H1 (cell line): ENCODE results near the gene LMO2. TPM values are rescaled to one million over a fixed set of nuclear protein-coding genes. Genes with fewer than 3 reads are reported as not detected.

ENCODE experiments used
- CTCF ChIA-PET: fragments of 300-600 bp; sonication (Branson Sonifier 250); formaldehyde crosslinking; loops from one replicate; lab custom pipeline; 2021; ENCODE audit not compliant: partially characterized antibody; lab: Charles Lee
- POLR2A ChIA-PET: fragments of 300-600 bp; sonication (Branson Sonifier 250); formaldehyde crosslinking; loops from one replicate; lab custom pipeline; 2021; ENCODE audit warnings: inconsistent platforms; ENCODE audit not compliant: partially characterized antibody; lab: Charles Lee
- DNase-seq, 2 experiments: peaks; one replicate each; pipeline versions ENCODE4 v3.0.0 to v3.0.0-alpha.2; 2010 to 2022; ENCODE audit warnings: low spot score in 2 of 2, low read depth in 1 of 2, mixed read lengths in 1 of 2
- FAIRE-seq: peaks from 2 replicates; lab custom pipeline; 2011; peaks lifted over from hg19 to GRCh38; lab: Jason Lieb, UNC
- H2AFZ ChIP-seq: 2 replicates; pipeline ENCODE4 v1.8.1; 2012; ENCODE audit warnings: low read length, inconsistent platforms
- H2AK5ac ChIP-seq: 2 replicates; pipeline ENCODE4 v1.6.1; 2013; ENCODE audit warnings: low read depth, low read length
- H2BK120ac ChIP-seq: replicated peaks from 2 replicates; pipeline ENCODE3; 2013; ENCODE audit warnings: low read depth, low read length, inconsistent platforms
- H2BK12ac ChIP-seq: 2 replicates; pipeline ENCODE4 v1.6.1; 2013; ENCODE audit warnings: low read depth, low read length
- H2BK15ac ChIP-seq: 2 replicates; pipeline ENCODE4 v1.6.1; 2013; ENCODE audit warnings: low read length
- H2BK20ac ChIP-seq: 2 replicates; pipeline ENCODE4 v1.6.1; 2013; ENCODE audit warnings: low read length
- H2BK5ac ChIP-seq: 2 replicates; pipeline ENCODE4 v1.6.1; 2013; ENCODE audit warnings: low read depth, low read length
- H3K14ac ChIP-seq: 2 replicates; pipeline ENCODE4 v1.6.1; 2013; ENCODE audit warnings: inconsistent platforms; ENCODE audit not compliant: insufficient read length
- H3K18ac ChIP-seq: 2 replicates; pipeline ENCODE4 v1.6.1; 2013; ENCODE audit warnings: low read length; ENCODE audit errors: extremely low read depth
- H3K23ac ChIP-seq: 2 replicates; pipeline ENCODE4 v1.6.1; 2013; ENCODE audit warnings: inconsistent platforms; ENCODE audit not compliant: insufficient read length
- H3K23me2 ChIP-seq: 2 replicates; pipeline ENCODE4 v1.6.1; 2013; ENCODE audit warnings: low read depth, low read length
- H3K27ac ChIP-seq: 2 replicates; pipeline ENCODE4 v1.6.1; 2011; ENCODE audit warnings: low read depth, low read length, inconsistent platforms
- H3K27me3 ChIP-seq, 4 experiments: replicated peaks in 1 of 4; 1 replicate in 1 of 4; 2 replicates in 3 of 4; pipeline versions ENCODE4 v1.6.1 to v1.8.1; 2011 to 2013; ENCODE audit warnings: low read length in 3 of 4, mild to moderate bottlenecking in 3 of 4, inconsistent platforms in 2 of 4, mixed read lengths in 2 of 4, moderate library complexity in 1 of 4; ENCODE audit not compliant: control insufficient read depth in 3 of 4, insufficient read depth in 3 of 4; ENCODE audit errors: extremely low read depth in 1 of 4
- H3K36me3 ChIP-seq, 4 experiments: 2 replicates each; pipeline versions ENCODE4 v1.6.1 to v1.8.1; 2011 to 2013; ENCODE audit warnings: mild to moderate bottlenecking in 4 of 4, low read length in 3 of 4, moderate library complexity in 2 of 4, control low read depth in 1 of 4, inconsistent platforms in 1 of 4; ENCODE audit not compliant: insufficient read depth in 4 of 4, control insufficient read depth in 2 of 4
- H3K4ac ChIP-seq: replicated peaks from 2 replicates; pipeline ENCODE3; 2013; ENCODE audit warnings: low read length, low read depth, mixed read lengths, inconsistent platforms; ENCODE audit not compliant: insufficient read length
- H3K4me1 ChIP-seq, 4 experiments: replicated peaks in 1 of 4; 1 replicate in 1 of 4; 2 replicates in 3 of 4; pipeline versions ENCODE4 v1.6.1 to v1.8.1; 2011 to 2013; ENCODE audit warnings: low read length in 3 of 4, inconsistent platforms in 2 of 4, mixed read lengths in 1 of 4; ENCODE audit not compliant: insufficient read depth in 4 of 4, control insufficient read depth in 3 of 4
- H3K4me2 ChIP-seq, 2 experiments: 2 replicates each; pipeline versions ENCODE4 v1.6.1 to v1.8.1; 2011 to 2013; ENCODE audit warnings: low read depth in 2 of 2, low read length in 2 of 2, control low read depth in 1 of 2, inconsistent platforms in 1 of 2, mild to moderate bottlenecking in 1 of 2; ENCODE audit not compliant: insufficient read depth in 1 of 2
- H3K4me3 ChIP-seq, 4 experiments: fragments of 200-600, 300-600 bp in 1 of 4; sonication (generic), shearing (Covaris generic), sonication (Bioruptor Twin) in 1 of 4; 2 replicates each; pipeline versions ENCODE4 v1.5.1 to v1.8.1; 2011 to 2016; ENCODE audit warnings: low read length in 4 of 4, low read depth in 3 of 4, control low read depth in 2 of 4, inconsistent platforms in 2 of 4, mild to moderate bottlenecking in 2 of 4, mixed read lengths in 1 of 4, moderate library complexity in 1 of 4; ENCODE audit not compliant: insufficient read depth in 2 of 4; ENCODE audit errors: extremely low read depth in 1 of 4
- H3K56ac ChIP-seq: replicated peaks from 2 replicates; pipeline ENCODE3; 2013; ENCODE audit warnings: low read depth, mild to moderate bottlenecking, mixed read lengths, low read length, inconsistent platforms; ENCODE audit not compliant: insufficient read length
- H3K79me1 ChIP-seq: 2 replicates; pipeline ENCODE4 v1.6.1; 2013; ENCODE audit warnings: low read depth, low read length, control low read depth
- H3K79me2 ChIP-seq, 2 experiments: 2 replicates each; pipeline versions ENCODE4 v1.6.1 to v1.8.1; 2012 to 2013; ENCODE audit warnings: low read length in 2 of 2, mild to moderate bottlenecking in 2 of 2, inconsistent platforms in 1 of 2; ENCODE audit not compliant: insufficient read depth in 2 of 2, control insufficient read depth in 1 of 2
- H3K9ac ChIP-seq, 4 experiments: replicated peaks in 1 of 4; 1 replicate in 1 of 4; 2 replicates in 3 of 4; pipeline versions ENCODE4 v1.6.1 to v1.8.1; 2011 to 2013; ENCODE audit warnings: low read depth in 3 of 4, low read length in 3 of 4, control low read depth in 2 of 4, mild to moderate bottlenecking in 2 of 4, moderate library complexity in 2 of 4, inconsistent platforms in 1 of 4; ENCODE audit errors: extremely low read depth in 1 of 4
- H3K9me3 ChIP-seq, 2 experiments: 2 replicates each; pipeline versions ENCODE4 v1.6.1 to v1.8.1; 2012 to 2013; ENCODE audit warnings: mild to moderate bottlenecking in 2 of 2, moderate library complexity in 2 of 2, control low read depth in 1 of 2, inconsistent platforms in 1 of 2, low read depth in 1 of 2, low read length in 1 of 2, mixed read lengths in 1 of 2; ENCODE audit not compliant: insufficient read depth in 2 of 2
- H4K20me1 ChIP-seq, 2 experiments: replicated peaks in 1 of 2; 2 replicates each; pipeline versions ENCODE3 to v1.8.1; 2011 to 2013; ENCODE audit warnings: inconsistent platforms in 2 of 2, low read length in 2 of 2, mild to moderate bottlenecking in 1 of 2; ENCODE audit not compliant: insufficient read depth in 2 of 2, control insufficient read depth in 1 of 2
- H4K5ac ChIP-seq: 2 replicates; pipeline ENCODE4 v1.6.1; 2013; ENCODE audit warnings: low read length, low read depth, mixed read lengths, inconsistent platforms; ENCODE audit not compliant: insufficient read length
- H4K8ac ChIP-seq: 2 replicates; pipeline ENCODE4 v1.8.0; 2013; ENCODE audit warnings: mild to moderate bottlenecking, moderate library complexity, low read length, inconsistent platforms; ENCODE audit not compliant: insufficient read depth; ENCODE audit errors: extremely low read depth
- H4K91ac ChIP-seq: replicated peaks from 2 replicates; pipeline ENCODE3; 2013; ENCODE audit warnings: low read length, mixed read lengths, inconsistent platforms; ENCODE audit not compliant: insufficient read length
- CHD2 ChIP-seq: IDR thresholded peaks from 2 replicates; pipeline ENCODE4 v1.6.1; 2012; ENCODE audit warnings: low read length, improper control_type of control experiment
- EZH2 ChIP-seq: fragments of 200-600 bp; sonication (generic); IDR thresholded peaks from 2 replicates; pipeline ENCODE4 v1.7.1; 2012; ENCODE audit warnings: low read depth, mild to moderate bottlenecking, moderate library complexity, low read length, inconsistent platforms; ENCODE audit not compliant: severe bottlenecking
- RBBP5 ChIP-seq: IDR thresholded peaks from 2 replicates; pipeline ENCODE4 v1.7.1; 2012; ENCODE audit warnings: low read depth, mild to moderate bottlenecking, inconsistent platforms, low read length, moderate library complexity, borderline replicate concordance
- ZNF274 ChIP-seq: IDR thresholded peaks from 2 replicates; pipeline ENCODE4 v1.7.0; 2012; ENCODE audit warnings: low read length, borderline replicate concordance; ENCODE audit errors: extremely low read depth
- WGBS, 2 experiments: shearing (Covaris generic) in 1 of 2; methylation state at CpG; one replicate each; pipeline versions ENCODE4 v1.1.6 to v1.1.7; 2013 to 2015; ENCODE audit warnings: low lambda C conversion rate in 2 of 2, mixed read lengths in 2 of 2, inconsistent platforms in 1 of 2, low coverage in 1 of 2, missing lambda C conversion rate in 1 of 2; ENCODE audit not compliant: insufficient replicate concordance in 2 of 2, insufficient coverage in 1 of 2, insufficient read length in 1 of 2; ENCODE audit errors: extremely low coverage in 1 of 2, missing lambda C conversion rate in 1 of 2; 5-methylcytosine and 5-hydroxymethylcytosine counted together
- polyA plus RNA-seq, 7 experiments: library from polyadenylated mRNA; depleted of rRNA in 3 of 7; stranded (reverse) in 5 of 7; unstranded in 2 of 7; fragments of >200 nt in 5 of 7; fragments of 200-250 nt in 2 of 7; gene quantifications; 1 replicate in 5 of 7; 2 replicates in 1 of 7; 4 replicates in 1 of 7; pipeline versions ENCODE4 v1.2.1 to v1.2.3, GENCODE V29; 2011 to 2013; ENCODE audit warnings: missing spikeins in 2 of 7, mixed read lengths in 2 of 7
- total RNA-seq: library from RNA; stranded (reverse); fragmentation: NEBNext Ultra II Directional; extraction: Animal tissue kit (Norgen Biotek cat#: 25700); gene quantifications from 2 replicates; pipeline ENCODE4 v1.2.1, GENCODE V29; 2021
- TF ChIP-seq, protein P1 (sequence below): IDR thresholded peaks from 2 replicates; pipeline ENCODE4 v1.6.1; 2012; ENCODE audit warnings: inconsistent platforms

Gene LMO2
- total and polyA plus RNA-seq, 2 of the 8 experiments (the other 6 are each of a cell fraction or from before 2014, with no cell fraction given): 1.6 to 2.7 TPM

DNA sequence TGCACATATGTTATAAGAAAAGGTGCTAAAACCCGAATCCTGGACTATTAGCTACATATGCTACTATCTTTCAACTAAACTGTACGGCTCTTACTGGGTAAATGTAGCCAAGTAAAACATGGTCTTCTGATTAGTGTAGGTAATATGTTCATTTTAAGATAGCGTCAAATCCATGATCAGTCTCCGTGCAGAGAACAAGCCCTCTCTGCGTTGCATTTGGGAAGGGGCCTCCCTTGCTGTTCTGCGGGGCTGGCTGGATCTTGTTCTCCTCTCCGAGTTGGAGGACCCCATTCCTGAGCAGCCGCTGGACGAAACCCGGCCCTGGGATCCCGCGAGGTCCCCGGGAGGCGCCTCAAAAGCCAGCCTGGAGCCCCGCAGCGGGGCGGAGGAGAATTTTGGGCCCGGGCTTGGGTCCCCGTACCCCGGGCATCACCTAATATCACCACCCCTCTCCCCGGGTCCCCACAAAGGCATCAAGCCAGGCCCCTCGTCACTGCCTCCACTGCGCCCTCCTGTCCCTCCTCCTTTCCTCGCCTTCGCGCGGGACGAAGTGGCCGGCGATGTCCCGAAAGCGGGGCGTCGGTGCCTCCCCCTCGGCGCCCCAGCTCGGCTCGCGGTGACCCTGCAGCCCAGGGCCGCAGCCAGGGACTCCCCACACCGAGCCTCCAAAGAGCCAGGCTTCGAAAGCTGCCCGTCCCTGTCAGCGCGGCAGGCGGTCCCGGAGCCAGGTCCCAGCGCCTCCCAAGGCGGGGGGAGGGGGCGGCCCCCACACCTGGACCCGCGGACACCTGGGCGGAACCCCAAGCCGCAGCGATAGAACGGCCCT, 63.1 kb downstream of the LMO2 start:
- WGBS, 2 experiments: 7% methylated on average over 46 of the region's 56 CpGs; no CpG with 5 or more reads in 1 of the 2 experiments

More for the DNA sequence above, 63.1 kb downstream of the LMO2 start:
- Histone ChIP-seq H3K56ac (no peak overlapping the region), H3K23me2 (peaks cover 6% of the 10 kb centered on the region; the same call in 1 of the 2 replicates)
- CTCF ChIA-PET: interaction anchor here (0.6 to 11.7 kb wide), 33 partner anchors 10 to 453 kb away, joined by 3 to 195 read pairs (median 5); partner anchors contain the start of genes C11orf91 and KIAA1549L
- TF ChIP-seq RBBP5 (0 out of 2 replicates have a peak, but pooled peaks have one; percentile 24), ZNF274 (no peak), EZH2 (peak; percentile 53), CHD2 (peak; percentile 55; the same call in 1 of the 2 replicates)
- TF ChIP-seq, protein P1, sequence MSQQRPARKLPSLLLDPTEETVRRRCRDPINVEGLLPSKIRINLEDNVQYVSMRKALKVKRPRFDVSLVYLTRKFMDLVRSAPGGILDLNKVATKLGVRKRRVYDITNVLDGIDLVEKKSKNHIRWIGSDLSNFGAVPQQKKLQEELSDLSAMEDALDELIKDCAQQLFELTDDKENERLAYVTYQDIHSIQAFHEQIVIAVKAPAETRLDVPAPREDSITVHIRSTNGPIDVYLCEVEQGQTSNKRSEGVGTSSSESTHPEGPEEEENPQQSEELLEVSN: peak; percentile 45; the same call in 1 of the 2 replicates
- TF ChIP-seq, all 59 proteins: peak for 4
- Histone ChIP-seq H2BK5ac (no peak overlapping the region), H4K91ac (no peak overlapping the region), H3K9me3 (no peaks in the 10 kb centered on the region), H3K79me2 (no peaks in the 10 kb centered on the region), H2BK20ac (no peak overlapping the region), H3K18ac (no peak overlapping the region), H2BK15ac (no peak overlapping the region), H3K23ac (no peak overlapping the region), H3K4me1 (peaks cover 0 to 4% (median 2%) of the 10 kb centered on the region in 4 experiments; a peak in 1 of 7 replicates), H3K27me3 (peaks cover 4 to 23% (median 13%) of the 10 kb centered on the region in 4 experiments), H3K9ac (no peak overlapping the region), H3K36me3 (no peaks in the 10 kb centered on the region), H3K4me2 (peak overlapping the region; percentile 70 to 97), H4K5ac (no peak overlapping the region), H3K4me3 (peak overlapping the region; percentile 39 to 70 (median 49)), H3K14ac (no peak overlapping the region), H2AK5ac (no peak overlapping the region), H2AFZ (peak overlapping the region; percentile 85; the same call in 1 of the 2 replicates), H4K8ac (no peak overlapping the region; the same call in 1 of the 2 replicates), H3K4ac (no peak overlapping the region), H3K79me1 (no peaks in the 10 kb centered on the region), H2BK120ac (no peak overlapping the region), H4K20me1 (no peaks in the 10 kb centered on the region), H3K27ac (no peak overlapping the region), H2BK12ac (no peak overlapping the region)
- no peak for FAIRE-seq
- POLR2A ChIA-PET: interaction anchor here (1.0 kb wide), 1 partner anchor 14 kb away, joined by 4 read pairs; no protein-coding TSS in a partner anchor
- peak in 1 of 2 experiments; percentile 67 for DNase-seq
